ENCODE results near the gene SLC7A4. TPM values are rescaled to one million over a fixed set of nuclear protein-coding genes. Genes with fewer than 3 reads are reported as not detected.

SLC7A4 gene
- total RNA-seq, 1 experiment from 2014 or later, result not detected

DNA sequence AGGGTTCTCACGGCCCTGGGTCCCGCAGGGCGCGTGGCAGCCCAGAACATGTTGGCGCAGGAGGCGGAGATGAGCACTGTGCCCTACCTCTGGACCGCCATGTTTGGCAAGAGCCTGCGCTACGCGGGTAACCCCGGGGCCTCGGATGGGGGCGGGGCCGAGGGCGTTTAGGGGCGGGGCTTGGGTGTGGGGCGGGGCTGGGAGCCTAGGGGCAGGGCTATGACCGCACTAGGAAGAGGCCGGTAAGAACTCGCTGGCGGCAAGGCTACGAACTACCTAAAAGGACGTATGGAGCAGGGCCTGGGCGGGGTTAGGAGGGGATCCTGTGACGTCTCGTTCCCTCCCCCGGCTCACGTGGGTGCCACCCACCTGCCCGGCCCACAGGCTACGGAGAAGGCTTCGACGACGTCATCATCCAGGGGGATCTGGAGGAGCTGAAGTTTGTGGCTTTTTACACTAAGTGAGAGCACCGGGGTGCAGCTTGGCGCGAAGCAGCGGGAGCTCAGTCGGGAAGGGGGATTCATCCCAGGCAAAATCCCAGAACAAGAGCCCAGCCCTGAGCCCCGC is 53.0 kb downstream of the SLC7A4 start (continued):
- TF ChIP-seq YY1 (IDR thresholded peaks at IDR 0.05; ENCODE audit: extremely low read depth, insufficient replicate concordance, low read depth, low read length), result no peak
- no peak for TF ChIP-seq CBX3 (IDR thresholded peaks at IDR 0.05; ENCODE audit: low read depth)
- TF ChIP-seq FOSL1 (IDR thresholded peaks at IDR 0.05; ENCODE audit: low read depth), result no peak

MicroRNAs encoded within 50 kb of the gene (microRNA counts, 767-probe panel; counts per million panel counts)
- not detected for microRNA hsa-miR-649

Small RNA genes lying within 50 kb of the gene (microRNA-seq; reads per million reads assigned to microRNA genes)
- gene MIR649 (ENCODE audit: borderline number of aligned reads), result not detected

Other genes with a start within 250 kb of the SLC7A4 start
- gene PI4KA, start 173.8 kb downstream of the SLC7A4 start, total RNA-seq (2021; ENCODE audit: unreplicated experiment), result 59.6 TPM
- gene SNAP29, start 173.6 kb downstream of the SLC7A4 start, total RNA-seq (2021; ENCODE audit: unreplicated experiment), result 27.3 TPM
- gene CRKL, start 115.2 kb downstream of the SLC7A4 start, total RNA-seq (2021; ENCODE audit: unreplicated experiment), result 87.7 TPM
- gene AIFM3, start 65.3 kb downstream of the SLC7A4 start, total RNA-seq (2021; ENCODE audit: unreplicated experiment), result 9.7 TPM
- 56.5 TPM for gene LZTR1, start 50.3 kb downstream of the SLC7A4 start, total RNA-seq (2021; ENCODE audit: unreplicated experiment)
- gene THAP7, start 30.4 kb downstream of the SLC7A4 start, total RNA-seq (2021; ENCODE audit: unreplicated experiment), result 27.7 TPM
- 0.20 TPM for gene P2RX6, start 17.4 kb downstream of the SLC7A4 start, total RNA-seq (2021; ENCODE audit: unreplicated experiment)
- gene LRRC74B, start 13.4 kb upstream of the SLC7A4 start, total RNA-seq (2021; ENCODE audit: unreplicated experiment), result not detected